Sigmoid colon (tissue), 3 donors: ENCODE results near the gene MROH7.

ENCODE experiments used
- POLR2A ChIP-seq, 2 donors: fragments of 450-650 bp; IDR thresholded peaks; one replicate each; pipeline ENCODE4 v1.6.1; 2016; ENCODE audit warnings: antibody characterized with exemption in 2 of 2, mild to moderate bottlenecking in 2 of 2, moderate library complexity in 2 of 2
- TF ChIP-seq, protein P1 (sequence below), 4 experiments: fragments of 450-650 bp in 3 of 4; fragments of 200-600 bp in 1 of 4; IDR thresholded peaks; one replicate each; pipeline ENCODE4 v1.5.1; 2016 to 2019; ENCODE audit warnings: antibody characterized with exemption in 4 of 4, mild to moderate bottlenecking in 3 of 4, moderate library complexity in 2 of 4

DNA sequence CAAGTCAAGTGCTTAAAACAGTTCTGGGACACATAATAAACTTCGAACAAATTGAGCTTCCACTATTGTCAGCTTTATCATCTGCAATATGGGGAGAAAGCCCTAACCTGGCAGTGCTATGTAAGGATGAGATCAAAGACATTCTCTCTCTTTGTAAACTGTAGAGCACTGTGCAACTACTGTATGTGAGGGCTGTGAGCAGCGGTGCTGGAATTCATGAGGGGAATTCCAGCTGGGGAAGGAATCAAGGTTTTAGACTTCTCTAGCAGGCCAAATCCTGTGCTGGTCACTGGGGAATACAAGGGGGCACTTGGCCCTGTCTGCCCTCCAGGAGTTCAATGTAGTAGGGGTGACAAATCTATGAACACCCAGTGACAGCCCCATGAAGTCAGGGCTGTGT is 27.6 kb upstream of the MROH7 start:
- no peak for TF ChIP-seq POLR2A (IDR thresholded peaks at IDR 0.05)
- TF ChIP-seq, protein P1, sequence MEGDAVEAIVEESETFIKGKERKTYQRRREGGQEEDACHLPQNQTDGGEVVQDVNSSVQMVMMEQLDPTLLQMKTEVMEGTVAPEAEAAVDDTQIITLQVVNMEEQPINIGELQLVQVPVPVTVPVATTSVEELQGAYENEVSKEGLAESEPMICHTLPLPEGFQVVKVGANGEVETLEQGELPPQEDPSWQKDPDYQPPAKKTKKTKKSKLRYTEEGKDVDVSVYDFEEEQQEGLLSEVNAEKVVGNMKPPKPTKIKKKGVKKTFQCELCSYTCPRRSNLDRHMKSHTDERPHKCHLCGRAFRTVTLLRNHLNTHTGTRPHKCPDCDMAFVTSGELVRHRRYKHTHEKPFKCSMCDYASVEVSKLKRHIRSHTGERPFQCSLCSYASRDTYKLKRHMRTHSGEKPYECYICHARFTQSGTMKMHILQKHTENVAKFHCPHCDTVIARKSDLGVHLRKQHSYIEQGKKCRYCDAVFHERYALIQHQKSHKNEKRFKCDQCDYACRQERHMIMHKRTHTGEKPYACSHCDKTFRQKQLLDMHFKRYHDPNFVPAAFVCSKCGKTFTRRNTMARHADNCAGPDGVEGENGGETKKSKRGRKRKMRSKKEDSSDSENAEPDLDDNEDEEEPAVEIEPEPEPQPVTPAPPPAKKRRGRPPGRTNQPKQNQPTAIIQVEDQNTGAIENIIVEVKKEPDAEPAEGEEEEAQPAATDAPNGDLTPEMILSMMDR (IDR thresholded peaks at IDR 0.05), result no peak
